Activated T-cell treated with anti-CD3 and anti-CD28 coated beads, Interleukin-2, amount 50 U/mL, for 48 hours (primary cell): ENCODE data around the gene AP5B1.
"Not testable (repeated sequence)": the region's sequence is repeated elsewhere in the genome, so short reads cannot be mapped to it uniquely, and the experiment has no call there.

Experiments
- DNase-seq, 2 experiments: peaks; one replicate each; pipeline ENCODE4 v3.0.0-alpha.2; 2020

AP5B1 gene

GRCh38 chr11:65764434-65764833 is 16.3 kb downstream of the AP5B1 start:
- DNase-seq, result no peak

GRCh38 chr11:65762816-65763215 is 18.0 kb downstream of the AP5B1 start:
- DNase-seq, result not testable (repeated sequence)

GRCh38 chr11:65762169-65762568 is 18.6 kb downstream of the AP5B1 start:
- not testable (repeated sequence) for DNase-seq

- no peak for DNase-seq
Observed at GRCh38 chr11:65745049-65745448, 35.7 kb downstream of the AP5B1 start.

DNA sequence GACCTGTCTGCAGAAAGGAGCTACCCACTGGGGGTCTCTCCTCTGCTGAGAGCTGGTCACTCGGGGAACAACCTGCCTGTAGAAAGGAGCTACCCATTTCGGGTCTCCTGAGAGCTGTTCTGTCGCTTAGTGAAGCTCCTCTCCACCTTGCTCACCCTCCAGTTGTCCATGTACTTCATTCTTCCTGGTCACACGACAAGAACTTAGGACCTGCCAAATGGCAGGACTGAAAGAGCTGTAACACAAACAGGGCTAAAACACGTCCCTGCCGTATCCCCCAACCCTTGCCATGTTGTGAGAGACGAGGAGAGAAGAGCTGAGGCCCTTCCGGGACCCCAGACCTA is 36.1 kb downstream of the AP5B1 start:
- no peak for DNase-seq

GRCh38 chr11:65744026-65744698 is 36.6 kb downstream of the AP5B1 start:
- DNase-seq, result peak; percentile 44 to 48

GRCh38 chr11:65743681-65744025 is 37.1 kb downstream of the AP5B1 start:
- DNase-seq, result no peak

GRCh38 chr11:65742353-65742752 is 38.4 kb downstream of the AP5B1 start:
- no peak for DNase-seq

DNA sequence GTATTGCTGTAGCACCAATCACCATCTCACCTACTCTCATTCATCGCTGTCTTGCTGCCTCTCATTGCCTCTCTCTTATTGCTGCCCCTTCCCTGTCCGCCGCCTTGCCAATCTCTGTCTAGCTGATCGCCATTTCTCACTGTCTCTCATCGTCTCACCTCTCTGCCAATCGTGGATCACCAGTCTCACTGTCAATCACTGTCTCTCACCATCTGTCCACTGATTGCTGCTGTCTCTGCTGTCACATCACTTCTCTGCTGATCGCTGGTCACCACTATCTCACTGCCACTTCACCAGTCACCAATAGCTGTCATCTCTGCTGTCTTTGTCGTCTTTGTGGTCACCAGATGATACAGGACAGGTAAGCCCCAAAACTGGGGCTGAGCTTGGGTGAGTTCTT is 39.6 kb downstream of the AP5B1 start:
- DNase-seq, result no peak

GRCh38 chr11:65739022-65739421 is 41.8 kb downstream of the AP5B1 start:
- DNase-seq, result no peak

DNA sequence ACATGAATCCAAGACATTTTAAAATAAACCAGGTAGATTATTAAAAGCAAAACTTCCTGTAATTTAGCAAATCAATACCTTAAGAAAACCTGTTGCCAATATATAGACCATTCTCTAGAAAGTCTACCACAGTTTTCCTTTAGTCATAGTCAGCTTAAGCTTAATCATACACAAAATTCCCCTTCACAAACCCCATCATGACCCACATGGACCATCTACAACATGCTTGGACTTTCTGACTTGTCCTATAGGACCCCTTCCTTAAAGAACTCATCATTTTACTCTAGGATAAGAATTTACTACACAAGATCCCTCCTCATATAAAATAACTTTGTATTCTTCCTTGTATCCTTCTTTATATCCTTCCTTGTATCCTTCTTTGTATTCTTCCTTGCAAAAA is 44.0 kb downstream of the AP5B1 start:
- no peak for DNase-seq

GRCh38 chr11:65735111-65735510 is 45.7 kb downstream of the AP5B1 start:
- DNase-seq, result not testable (repeated sequence)

DNA sequence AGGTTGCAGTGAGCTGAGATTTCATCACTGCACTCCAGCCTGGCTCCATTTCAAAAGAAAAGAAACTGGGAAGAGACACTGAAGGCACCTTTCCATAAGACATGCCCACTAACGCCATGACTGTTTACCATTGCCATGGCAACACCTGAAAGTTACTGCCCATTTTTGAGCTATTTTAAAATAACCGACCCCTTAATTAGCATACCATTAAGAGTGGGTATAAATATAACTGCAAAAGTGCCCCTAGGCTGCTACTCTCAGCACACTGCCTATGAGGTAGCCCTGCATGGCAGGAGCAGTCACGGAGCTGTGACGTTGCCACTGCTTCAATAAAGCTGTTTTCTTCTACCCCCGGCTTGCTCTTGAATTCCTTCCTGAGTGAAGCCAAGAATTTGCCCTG is 50.3 kb downstream of the AP5B1 start:
- DNase-seq, result no peak

- DNase-seq, result no peak
Observed at GRCh38 chr11:65727865-65728264, 52.9 kb downstream of the AP5B1 start.

DNA sequence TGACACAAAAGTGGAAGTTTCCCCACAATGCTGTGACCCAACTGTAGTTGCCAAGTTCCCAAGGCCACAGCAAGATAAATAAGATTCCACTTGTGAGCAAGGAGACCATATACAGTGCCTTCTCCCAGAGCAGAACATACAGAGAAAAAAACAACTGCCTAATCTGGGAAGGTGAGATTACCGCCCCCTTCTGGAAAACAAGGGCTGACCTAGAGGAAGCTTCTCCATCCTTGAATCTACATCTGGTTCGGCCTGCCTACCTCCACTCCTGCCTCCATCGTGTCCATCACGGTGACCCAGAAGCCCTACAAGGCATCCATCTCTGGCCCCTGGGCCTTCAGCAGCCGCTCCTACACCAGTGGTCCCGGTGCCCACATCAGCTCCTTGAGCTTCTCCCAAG is 54.1 kb downstream of the AP5B1 start:
- DNase-seq, result no peak
